GM19395 (cell line): ENCODE measurements around the gene RELCH.
A peak's percentile ranks its signal among the peaks of the same experiment; 100 is the strongest.

Source experiments
- ATAC-seq: cut with Tn5 transposase; IDR thresholded peaks from one replicate; pipeline ENCODE4 v1.9.1; 2021; ENCODE audit warnings: mild to moderate bottlenecking, moderate library complexity; ENCODE audit not compliant: unreplicated experiment

RELCH gene

DNA sequence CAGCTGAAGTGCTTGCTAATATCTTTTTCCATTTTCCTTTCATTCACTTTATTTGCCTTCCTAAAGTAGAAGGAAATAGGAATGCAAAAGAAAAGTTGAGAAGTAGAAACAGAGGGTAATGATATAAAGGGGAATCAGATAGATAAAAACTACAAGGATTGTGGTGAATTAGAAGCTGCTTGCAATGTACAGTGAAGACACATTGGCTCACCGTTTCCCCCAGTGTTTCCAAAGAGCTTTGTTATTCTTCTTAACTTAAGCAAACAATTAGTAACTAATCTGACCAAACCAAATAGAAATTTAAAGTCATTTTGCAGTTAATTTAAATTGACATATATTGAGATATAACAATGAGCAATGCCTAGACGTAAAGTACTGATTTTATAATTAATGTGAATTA, 63.4 kb downstream of the RELCH start:
- no peak for ATAC-seq

- ATAC-seq, result no peak
Observed at GRCh38 chr18:62258093-62258492, 71.0 kb downstream of the RELCH start.

DNA sequence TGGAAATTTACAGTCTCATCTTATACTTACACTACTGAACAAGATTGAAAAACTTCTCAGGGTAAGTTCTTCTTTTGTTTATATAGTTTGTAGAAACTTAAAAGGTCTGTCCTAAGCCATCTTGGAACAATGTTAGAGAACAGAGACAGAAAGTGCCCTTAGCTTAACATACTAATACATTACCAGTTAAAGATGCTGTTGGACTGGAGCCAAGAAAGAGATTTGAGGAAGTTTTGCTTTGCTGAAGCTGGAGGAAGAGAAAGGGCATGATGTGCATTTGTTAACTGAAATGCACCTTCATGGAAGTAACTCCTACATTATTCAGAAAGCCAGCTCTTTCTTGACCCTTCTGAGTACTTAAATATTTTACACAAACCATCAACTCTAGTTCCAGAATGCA, 71.6 kb downstream of the RELCH start:
- peak; percentile 58 for ATAC-seq

DNA sequence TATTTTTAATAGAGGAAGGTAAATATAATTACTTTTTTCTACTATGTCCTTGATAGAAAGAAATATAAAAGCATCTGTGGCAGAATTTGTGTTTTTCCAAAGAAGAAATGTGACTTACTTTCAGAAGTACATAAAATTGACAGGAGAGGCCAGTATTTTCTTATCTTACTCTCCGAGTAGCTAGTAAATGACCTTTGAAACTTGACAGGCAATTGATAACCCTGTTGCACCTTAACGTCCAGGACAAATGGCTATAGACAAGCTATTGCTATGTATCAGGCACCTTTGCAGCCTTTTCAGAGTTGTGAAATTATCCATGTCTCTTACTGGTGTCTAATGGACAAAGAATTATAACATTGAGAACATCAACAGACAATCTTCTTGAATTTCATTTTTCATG, 75.0 kb downstream of the RELCH start:
- ATAC-seq, result no peak

DNA sequence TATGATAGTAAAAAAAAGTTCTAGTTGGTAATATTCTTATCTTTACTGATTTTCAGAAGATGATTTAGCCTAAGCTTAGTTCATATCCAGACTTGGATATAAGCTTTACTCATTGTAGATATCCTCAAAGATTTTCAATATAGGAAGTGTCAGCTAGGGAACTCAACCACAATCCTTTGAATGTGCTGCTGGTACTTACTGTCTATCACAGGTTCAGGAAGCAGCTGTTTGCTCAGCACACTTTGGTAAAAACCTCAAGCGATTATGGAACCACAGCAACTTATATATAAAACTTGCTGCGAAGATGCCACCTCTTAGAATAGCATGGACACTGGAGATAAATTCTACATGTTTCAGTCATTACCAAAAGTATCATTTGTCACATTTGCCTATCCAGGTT, 77.9 kb downstream of the RELCH start:
- no peak for ATAC-seq

DNA sequence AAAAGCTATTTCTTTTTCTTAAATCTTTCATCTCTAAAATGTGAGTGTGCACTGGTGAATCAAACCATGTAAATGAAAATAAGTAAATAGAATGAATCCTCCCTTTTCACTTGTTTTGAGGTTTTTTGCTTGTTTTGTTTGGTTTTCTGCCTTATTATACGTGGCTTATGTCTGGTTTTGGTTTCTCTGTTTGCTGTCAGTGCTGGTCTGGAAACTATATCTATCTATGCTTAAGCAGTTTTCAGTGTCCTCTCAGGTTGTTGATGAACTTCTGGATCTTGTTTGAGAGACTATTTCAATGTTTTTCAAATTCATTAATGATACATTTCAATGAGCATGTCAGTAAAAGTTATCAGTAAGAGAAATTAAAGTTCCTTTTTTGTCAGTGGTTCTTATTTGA, 90.0 kb downstream of the RELCH start:
- no peak for ATAC-seq

DNA sequence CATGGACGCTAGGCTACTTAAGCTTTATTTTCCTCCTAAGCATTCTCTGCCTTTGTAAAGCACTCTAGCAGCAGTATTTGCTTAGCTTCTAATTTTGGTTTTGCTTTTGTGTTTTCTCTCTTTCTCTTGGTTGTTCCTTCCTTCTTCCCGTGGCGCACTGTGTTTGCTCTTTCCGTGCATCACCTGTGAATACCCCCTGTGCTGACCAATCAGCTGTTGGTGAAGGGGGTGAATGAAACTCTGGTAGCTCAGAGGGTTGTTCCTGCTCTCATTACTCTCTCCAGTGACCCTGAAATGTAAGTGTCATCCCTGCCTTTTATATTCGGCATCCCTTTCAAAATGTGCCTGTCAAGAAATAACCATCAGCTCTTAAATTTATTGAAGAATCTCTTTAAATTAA, 92.5 kb downstream of the RELCH start:
- ATAC-seq, result no peak

DNA sequence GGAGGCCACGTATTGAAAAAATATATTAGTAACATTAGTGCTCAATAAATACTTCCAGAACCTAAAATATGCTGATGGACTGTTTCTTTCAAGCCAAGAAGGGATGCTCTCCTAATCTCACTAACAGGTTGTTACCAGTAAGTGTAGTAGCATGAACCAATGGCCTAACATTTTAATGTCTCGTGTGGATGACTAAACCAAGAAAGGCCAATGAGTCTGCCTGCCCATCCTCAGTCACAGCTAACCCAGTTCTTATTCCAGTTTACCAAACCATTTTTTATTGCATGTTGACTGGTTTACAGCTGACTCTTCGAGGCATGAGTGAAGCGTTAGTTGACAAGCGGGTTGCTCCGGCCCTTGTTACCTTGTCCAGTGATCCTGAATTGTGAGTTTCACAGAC, 93.0 kb downstream of the RELCH start:
- no peak for ATAC-seq

DNA sequence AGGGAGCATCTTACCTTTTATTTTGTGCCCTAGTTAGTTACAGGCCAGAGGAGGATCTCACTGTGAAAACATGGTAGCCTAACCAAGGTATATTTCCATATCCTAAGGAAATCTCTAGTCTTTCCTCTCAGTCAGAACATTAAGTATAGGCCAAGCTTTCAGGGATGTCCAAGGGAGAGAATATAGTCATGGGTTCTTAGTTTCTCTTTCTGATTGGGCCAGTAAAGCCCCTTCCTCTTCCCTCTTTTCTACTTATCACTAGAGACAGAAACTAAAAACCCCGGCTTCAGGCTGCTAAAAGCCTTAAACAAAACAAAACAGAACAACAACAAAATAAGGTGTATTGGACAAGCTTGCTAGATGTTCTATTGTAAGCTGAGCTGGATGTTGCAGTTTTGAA, 93.7 kb downstream of the RELCH start:
- no peak for ATAC-seq

DNA sequence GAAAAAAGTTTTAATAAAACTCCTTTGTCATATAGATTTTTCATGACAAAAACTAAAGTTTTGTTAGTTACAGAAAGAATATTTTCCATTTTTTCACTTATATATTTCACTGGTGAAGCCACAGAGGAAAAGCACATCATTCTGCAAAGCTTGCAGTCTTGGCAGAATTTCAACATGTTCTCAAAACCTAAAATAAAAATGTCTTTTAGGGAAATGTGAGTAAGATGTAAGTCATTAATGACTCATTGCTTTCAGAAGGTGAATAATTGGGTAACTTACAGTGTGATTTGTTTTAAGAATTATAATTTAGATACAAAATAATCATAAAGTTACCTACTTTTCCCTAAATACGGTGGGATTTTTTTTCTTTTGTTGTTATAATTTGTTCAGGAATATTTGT, 94.6 kb downstream of the RELCH start:
- no peak for ATAC-seq

- no peak for ATAC-seq
Observed at GRCh38 chr18:62282188-62282629, 95.2 kb downstream of the RELCH start.

- ATAC-seq, result no peak
Observed at GRCh38 chr18:62284637-62285036, 97.6 kb downstream of the RELCH start.

DNA sequence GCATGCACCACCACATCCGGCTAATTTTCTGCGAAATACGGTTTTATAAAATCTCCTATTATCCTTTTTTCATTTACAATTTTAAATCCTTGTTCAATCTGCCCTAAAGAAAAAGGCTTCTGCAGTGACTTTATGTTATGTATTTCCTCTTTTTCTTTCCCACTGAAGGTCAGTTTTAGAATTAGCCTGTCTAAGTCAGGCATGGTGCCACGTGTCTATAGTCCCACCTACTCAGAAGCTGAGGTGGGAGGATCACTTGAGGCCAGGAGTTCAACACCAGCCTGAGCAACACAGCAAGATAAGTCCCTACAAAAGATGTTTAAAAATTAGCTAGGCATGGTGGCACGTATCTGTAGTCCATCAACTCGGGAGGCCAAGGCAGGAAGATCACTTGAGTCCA, 98.2 kb downstream of the RELCH start:
- no peak for ATAC-seq

DNA sequence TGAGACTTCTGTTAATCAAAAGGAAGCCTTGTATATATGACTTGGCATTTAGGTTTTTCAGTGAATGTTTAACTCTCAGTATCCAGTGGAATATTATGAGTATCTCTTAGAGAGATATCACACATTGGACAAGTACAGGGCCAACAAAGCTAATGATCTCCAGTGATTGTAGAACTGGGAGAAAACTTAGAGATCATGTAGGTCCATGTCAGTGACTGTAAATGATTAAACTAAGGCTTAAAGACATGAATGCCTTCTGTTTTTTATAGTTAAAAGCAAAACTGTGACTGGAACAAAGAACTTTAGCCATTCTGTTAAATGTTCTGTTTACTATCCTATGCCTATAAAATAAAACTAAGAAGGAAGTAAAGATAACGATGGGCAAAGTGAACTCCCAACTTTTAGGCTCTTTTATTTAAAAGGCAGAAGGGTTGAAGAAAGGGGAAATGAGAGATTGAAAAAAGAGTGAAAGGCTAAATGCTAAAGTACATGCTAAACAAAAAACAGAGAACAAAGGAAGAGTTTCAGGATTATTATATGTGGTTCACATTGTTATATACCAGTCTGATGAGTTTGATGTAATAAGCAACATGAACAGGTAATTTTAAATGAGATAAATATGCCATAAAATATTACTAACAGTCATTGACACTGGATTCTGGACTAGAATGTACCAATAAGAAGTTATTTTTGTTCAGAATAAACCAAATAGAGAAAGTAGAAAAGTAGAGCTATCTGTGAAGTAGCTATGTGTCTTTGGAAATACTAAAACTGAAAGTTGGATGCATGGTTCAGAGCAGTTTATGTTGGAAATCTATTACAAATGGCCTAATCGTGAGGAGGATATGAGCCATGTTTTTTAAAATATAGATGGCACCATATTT, 101.0 kb downstream of the RELCH start:
- ATAC-seq, result peak; percentile 55

- ATAC-seq, result peak; percentile 73
Observed at GRCh38 chr18:62288665-62289008, 101.6 kb downstream of the RELCH start.

- peak; percentile 65 for ATAC-seq
Observed at GRCh38 chr18:62289047-62289446, 102.0 kb downstream of the RELCH start.

DNA sequence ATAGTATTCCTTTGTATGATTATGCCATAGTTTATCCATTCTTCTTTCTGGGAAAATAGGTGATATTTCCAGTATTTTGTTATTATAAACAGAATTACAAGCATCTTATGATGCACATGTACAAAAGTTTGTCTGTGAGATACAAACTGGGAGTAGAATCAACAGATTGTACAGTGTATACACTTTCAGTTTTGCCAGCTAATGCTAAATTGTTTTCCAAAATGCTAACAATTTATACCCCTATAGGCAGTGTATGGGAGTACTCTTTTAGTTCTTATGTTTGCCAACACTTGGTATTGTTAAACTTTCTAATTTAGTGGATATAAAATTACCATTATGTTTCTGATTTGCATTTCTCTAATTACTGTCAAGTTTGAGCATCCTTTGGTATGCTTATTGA, 107.0 kb downstream of the RELCH start:
- ATAC-seq, result no peak

- ATAC-seq, result no peak
Observed at GRCh38 chr18:62300359-62300963, 113.4 kb downstream of the RELCH start.

DNA sequence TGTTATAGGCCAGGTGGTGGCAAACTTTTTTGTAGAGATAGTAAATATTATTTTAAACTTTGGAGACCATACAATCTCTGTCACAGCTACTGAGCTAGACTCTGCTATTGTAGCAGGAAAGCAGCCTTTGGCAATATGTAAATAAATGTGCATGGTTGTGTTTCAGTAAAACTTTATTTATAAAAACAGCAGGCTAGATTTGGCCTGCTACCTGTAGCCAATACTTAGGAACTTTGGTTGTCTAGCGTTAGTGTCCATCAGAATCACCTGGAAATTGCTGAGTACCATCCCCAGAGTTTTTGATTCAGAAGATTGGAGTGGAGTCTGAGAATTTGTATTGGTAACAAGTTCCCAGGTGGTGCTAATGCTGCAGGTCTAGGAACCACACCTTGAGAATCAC, 114.3 kb downstream of the RELCH start:
- no peak for ATAC-seq

DNA sequence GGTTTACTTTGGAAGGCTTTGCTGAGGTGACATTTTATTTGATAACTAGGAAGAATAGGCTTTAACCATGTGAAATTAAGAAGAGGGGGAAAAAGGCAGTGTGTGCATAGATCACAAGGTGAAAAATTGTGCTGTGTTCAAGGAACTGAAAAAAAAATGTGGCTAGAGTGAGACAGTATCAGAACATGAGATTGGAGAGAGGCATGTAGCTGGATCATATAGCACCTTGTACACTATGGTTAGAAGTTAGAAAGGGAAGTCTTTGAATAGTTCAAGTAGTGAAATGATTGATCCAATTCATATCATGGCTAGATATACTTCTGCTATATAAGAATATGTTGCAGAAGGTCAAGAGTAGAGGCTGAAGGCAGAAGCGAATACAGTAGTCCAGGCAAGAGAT, 125.8 kb downstream of the RELCH start:
- ATAC-seq, result no peak

DNA sequence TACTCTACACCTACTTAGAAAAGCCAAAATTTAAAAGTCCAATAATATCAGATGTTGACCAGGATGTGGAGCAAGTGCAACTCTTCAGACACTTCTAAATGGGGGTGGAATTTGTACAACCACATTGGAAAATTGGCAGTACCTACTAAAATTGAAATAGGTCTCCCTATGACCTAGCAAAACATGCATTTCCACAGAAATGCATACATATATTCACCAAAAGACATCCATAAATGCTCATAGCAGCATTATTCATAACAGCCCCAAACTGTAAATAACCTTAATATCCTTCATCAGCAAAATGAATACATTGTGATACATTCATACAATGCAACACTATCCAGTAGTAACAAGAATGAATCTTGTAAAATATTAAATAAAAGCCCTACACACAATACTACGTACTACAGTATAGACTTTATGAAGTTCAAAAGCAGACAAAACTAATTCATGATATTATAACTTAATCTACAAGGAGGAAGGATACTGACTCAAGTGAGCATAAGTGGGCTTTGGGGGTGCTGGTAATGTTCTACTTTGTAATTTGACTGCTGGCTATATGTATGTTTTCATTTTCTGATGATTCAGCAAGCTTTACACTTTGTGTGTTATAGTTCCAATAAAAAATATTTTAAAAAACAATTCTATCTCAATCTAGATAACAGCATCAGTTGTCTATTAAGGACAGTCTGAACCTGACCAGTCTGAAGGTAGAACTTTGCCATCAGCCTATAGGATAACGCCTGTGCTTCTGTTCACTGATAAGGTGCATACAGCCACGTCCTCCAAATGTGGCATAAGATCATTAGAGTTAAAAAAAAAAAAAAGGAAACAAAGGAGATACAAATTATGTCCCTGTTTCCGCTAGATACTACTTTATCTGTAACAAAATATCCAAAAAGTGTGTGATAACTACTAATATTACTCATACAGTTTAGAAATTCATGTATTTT, 131.4 kb downstream of the RELCH start:
- ATAC-seq, result no peak

DNA sequence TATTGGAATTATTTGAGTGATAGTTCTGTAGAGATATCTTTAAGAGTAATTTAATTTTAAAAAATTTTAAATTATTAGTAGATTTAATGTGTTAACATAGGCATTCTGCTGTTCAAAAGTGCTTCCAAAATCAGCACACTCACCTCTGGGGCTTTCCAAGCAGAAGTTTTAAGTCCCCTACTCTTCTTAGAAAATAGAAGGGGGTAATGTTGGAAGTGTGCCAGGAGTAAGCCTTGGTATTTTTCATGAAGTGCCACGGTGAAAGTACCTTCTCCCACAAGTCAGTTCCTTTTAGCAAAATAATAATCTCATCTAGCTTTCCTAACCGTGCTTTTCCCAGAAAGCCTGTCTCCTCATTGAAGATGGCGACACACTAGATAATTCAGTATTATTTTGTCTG, 134.1 kb downstream of the RELCH start:
- no peak for ATAC-seq
